Measurements from ENCODE around the gene TRIM44.
A peak's percentile ranks its signal among the peaks of the same experiment; 100 is the strongest.

TRIM44 gene

DNA sequence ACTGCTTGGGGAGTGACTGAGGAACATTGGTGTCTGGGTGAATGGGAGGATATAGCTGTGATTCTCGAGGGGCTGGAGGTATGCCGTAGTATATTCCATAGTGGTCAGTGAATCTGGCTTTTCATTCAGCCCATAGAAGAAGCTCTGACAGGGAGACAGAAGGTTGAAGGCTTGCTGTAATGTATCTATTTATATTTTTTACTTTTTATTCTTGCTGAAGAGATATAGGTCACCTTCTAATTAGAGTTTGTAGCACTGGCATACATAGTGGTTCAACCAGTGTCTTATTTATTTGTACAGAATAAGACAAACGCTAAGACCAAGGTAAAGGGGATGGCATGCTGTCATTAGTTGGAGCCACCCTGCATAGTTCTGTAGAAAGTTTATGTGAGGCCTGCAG, 10.0 kb downstream of the TRIM44 start:
- Histone ChIP-seq H3K4me1 (ENCODE audit: insufficient read depth, low read length) (peaks cover 4% of the 10 kb centered on the region; the same call in 1 of the 2 replicates), H3K27ac (ENCODE audit: low read depth, low read length) (no peak overlapping the region), H3K9ac (ENCODE audit: low read depth, low read length) (no peak overlapping the region), H3K4me3 (ENCODE audit: low read length) (no peak overlapping the region), H3K36me3 (ENCODE audit: insufficient read depth, low read length) (no peaks in the 10 kb centered on the region), H3K27me3 (ENCODE audit: insufficient read depth, low read length) (no peaks in the 10 kb centered on the region), H3K9me3 (ENCODE audit: insufficient read depth, low read depth, low read length) (no peaks in the 10 kb centered on the region)
- 83% methylated on average over 3 of the region's 3 CpGs for WGBS

DNA sequence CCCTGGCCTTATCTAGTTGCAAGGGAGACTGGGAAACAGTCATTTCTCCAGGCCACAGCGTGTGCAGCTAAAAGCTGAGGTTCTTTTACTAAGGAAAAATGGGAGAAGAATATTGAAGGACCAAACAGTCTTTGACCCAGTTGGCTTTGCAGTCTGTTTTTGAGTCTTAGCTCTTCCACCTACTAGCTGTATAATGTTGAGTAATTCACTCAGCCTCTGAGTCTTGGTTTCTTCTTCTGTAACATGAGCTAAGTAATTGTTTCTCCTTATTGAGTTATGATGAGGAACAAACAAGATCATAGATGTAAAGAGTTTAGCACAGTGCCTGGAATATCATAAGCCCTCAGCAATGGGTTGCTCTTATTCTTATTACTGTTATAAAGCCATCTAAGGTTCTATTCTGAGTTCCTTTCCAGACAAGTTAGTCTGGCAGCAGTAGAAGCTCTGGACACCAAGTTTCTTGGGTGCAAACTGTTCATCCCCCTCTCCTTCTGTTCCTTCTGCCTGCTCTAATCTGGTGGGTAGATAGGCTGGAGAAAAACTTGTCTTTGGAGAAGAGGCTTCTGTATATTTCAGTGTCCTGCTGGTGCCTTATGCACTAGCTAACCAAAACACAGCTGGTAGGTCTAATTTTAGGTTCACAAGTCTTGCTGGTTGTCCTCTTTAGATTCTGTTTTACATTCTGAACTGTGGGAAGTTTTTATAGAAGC, 13.5 kb downstream of the TRIM44 start:
- WGBS = 94% methylated on average over 1 of the region's 1 CpG
- Histone ChIP-seq H3K9ac (ENCODE audit: low read depth, low read length) (no peak overlapping the region), H3K27ac (ENCODE audit: low read depth, low read length) (no peak overlapping the region), H3K27me3 (ENCODE audit: insufficient read depth, low read length) (no peaks in the 10 kb centered on the region), H3K9me3 (ENCODE audit: insufficient read depth, low read depth, low read length) (no peaks in the 10 kb centered on the region), H3K36me3 (ENCODE audit: insufficient read depth, low read length) (no peaks in the 10 kb centered on the region), H3K4me1 (ENCODE audit: insufficient read depth, low read length) (peaks cover 4% of the 10 kb centered on the region; the same call in 1 of the 2 replicates), H3K4me3 (ENCODE audit: low read length) (no peak overlapping the region)

DNA sequence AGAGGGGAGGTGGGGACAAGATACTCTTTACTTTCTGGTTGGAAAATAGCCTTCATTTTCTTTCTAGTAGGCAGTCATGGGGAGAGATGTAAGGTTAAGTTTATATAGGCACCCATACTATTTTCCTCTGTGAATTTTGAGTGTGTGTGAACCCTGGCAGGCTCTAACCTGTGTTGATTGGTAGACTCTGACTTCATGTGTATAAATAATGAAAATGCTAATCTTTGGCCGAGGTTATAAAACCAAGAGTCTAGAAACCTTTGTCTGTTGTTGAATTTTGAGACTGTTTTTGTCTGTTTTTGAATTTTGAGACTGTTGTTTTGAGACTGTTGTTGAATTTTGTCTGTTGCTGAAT, 14.0 kb downstream of the TRIM44 start:
- Histone ChIP-seq H3K36me3 (ENCODE audit: insufficient read depth, low read length) (no peaks in the 10 kb centered on the region), H3K27me3 (ENCODE audit: insufficient read depth, low read length) (no peaks in the 10 kb centered on the region), H3K4me3 (ENCODE audit: low read length) (no peak overlapping the region), H3K9ac (ENCODE audit: low read depth, low read length) (no peak overlapping the region), H3K9me3 (ENCODE audit: insufficient read depth, low read depth, low read length) (no peaks in the 10 kb centered on the region), H3K27ac (ENCODE audit: low read depth, low read length) (no peak overlapping the region), H3K4me1 (ENCODE audit: insufficient read depth, low read length) (peaks cover 4% of the 10 kb centered on the region; the same call in 1 of the 2 replicates)
- WGBS = 93% methylated on average over 1 of the region's 1 CpG

DNA sequence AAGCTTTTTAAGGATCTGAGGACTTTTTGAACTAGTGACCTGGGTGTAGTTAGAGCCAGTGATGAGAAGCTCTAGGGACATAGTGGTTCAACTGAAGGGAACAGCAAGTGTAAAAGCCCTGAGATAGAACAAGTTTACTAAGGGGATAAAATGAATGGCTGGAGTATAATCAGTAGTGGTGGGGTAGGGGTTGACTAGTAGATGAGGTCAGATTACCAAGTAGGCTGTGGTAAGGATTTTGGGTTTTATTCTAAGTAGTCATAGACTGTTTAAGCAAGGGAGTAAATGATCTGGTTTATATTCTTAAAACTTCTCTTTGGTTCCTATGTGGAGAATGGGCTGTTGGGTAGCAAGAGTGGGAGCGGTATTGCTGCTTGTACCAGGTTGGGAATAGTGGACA, 15.3 kb downstream of the TRIM44 start:
- H3K36me3 ChIP-seq (ENCODE audit: insufficient read depth, low read length) = no peaks in the 10 kb centered on the region
- 92% methylated on average over 1 of the region's 1 CpG for WGBS
- H3K27ac ChIP-seq (ENCODE audit: low read depth, low read length) = no peak overlapping the region
- no peak overlapping the region for H3K4me3 ChIP-seq (ENCODE audit: low read length)
- H3K9ac ChIP-seq (ENCODE audit: low read depth, low read length) = no peak overlapping the region
- peaks cover 9% of the 10 kb centered on the region for H3K4me1 ChIP-seq (ENCODE audit: insufficient read depth, low read length)
- no peaks in the 10 kb centered on the region for H3K9me3 ChIP-seq (ENCODE audit: insufficient read depth, low read depth, low read length)
- H3K27me3 ChIP-seq (ENCODE audit: insufficient read depth, low read length) = no peaks in the 10 kb centered on the region

DNA sequence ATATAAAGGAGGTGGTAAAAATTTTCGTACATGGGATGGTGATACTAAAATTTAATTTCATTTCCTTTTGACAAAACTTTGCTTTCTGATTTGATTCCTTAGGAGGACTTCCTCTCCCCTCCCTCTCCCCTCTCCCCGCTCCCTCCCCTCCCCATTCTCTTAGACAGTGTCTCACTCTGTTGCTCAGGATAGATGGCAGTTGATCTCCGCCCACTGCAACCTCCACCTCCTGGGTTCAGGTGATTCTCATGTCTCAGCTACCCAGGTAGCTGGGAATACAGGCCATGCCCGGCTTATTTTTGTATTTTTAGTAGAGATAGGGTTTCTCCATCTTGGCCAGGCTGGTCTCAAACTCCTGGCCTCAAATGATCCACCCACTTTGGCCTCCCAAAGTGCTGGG, 15.9 kb downstream of the TRIM44 start:
- peaks cover 11% of the 10 kb centered on the region for H3K4me1 ChIP-seq (ENCODE audit: insufficient read depth, low read length)
- no peaks in the 10 kb centered on the region for H3K36me3 ChIP-seq (ENCODE audit: insufficient read depth, low read length)
- no peak overlapping the region for H3K9ac ChIP-seq (ENCODE audit: low read depth, low read length)
- H3K4me3 ChIP-seq (ENCODE audit: low read length) = no peak overlapping the region
- H3K27me3 ChIP-seq (ENCODE audit: insufficient read depth, low read length) = no peaks in the 10 kb centered on the region
- 93% methylated on average over 3 of the region's 4 CpGs for WGBS
- H3K27ac ChIP-seq (ENCODE audit: low read depth, low read length) = no peak overlapping the region
- H3K9me3 ChIP-seq (ENCODE audit: insufficient read depth, low read depth, low read length) = no peaks in the 10 kb centered on the region

DNA sequence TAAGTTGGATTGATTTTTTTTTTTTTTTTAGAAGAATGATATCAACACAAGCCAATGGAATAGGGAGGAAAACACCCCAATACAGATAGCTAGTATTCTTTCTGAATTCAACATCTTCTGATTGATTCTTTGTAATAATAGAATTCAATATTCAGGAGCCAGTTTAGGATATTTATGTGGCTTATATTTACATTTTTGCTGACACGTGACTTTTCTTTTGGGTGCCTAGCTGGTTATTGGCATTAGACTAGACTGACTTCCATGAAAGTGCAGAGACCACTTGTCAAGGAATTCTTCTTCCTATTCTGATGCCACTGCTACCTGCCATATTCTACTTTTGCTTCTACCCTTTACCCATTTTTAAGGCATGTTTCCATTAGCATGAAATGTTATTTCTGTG, 16.4 kb downstream of the TRIM44 start:
- Histone ChIP-seq H3K4me1 (ENCODE audit: insufficient read depth, low read length) (peaks cover 11% of the 10 kb centered on the region), H3K9me3 (ENCODE audit: insufficient read depth, low read depth, low read length) (no peaks in the 10 kb centered on the region), H3K36me3 (ENCODE audit: insufficient read depth, low read length) (no peaks in the 10 kb centered on the region), H3K9ac (ENCODE audit: low read depth, low read length) (no peak overlapping the region), H3K27me3 (ENCODE audit: insufficient read depth, low read length) (no peaks in the 10 kb centered on the region), H3K27ac (ENCODE audit: low read depth, low read length) (no peak overlapping the region), H3K4me3 (ENCODE audit: low read length) (no peak overlapping the region)
- WGBS = 92% methylated on average over 1 of the region's 1 CpG

DNA sequence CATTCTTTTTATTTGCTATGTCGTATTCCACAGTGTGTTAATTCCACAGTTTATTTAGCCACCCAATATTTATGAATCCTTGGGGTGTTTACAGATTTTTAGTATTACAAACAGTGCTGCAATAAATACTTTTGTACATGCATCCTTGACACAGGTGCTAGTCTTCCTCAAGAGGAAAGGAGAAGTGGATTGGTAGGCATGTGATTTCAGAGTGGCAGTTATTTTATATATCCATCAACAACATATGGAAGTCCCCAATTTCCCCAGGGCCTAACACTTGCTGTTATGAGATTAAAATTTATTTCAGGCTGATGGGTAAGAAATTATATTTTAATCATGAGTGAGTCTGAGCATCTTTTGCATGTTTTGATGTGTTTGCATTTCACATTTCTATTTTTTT, 17.9 kb downstream of the TRIM44 start:
- Histone ChIP-seq H3K4me1 (ENCODE audit: insufficient read depth, low read length) (peaks cover 11% of the 10 kb centered on the region), H3K27me3 (ENCODE audit: insufficient read depth, low read length) (no peaks in the 10 kb centered on the region), H3K36me3 (ENCODE audit: insufficient read depth, low read length) (0 out of 2 replicates have a peak, but pooled peaks cover 5% of the 10 kb centered on the region), H3K27ac (ENCODE audit: low read depth, low read length) (no peak overlapping the region), H3K4me3 (ENCODE audit: low read length) (no peak overlapping the region), H3K9me3 (ENCODE audit: insufficient read depth, low read depth, low read length) (no peaks in the 10 kb centered on the region), H3K9ac (ENCODE audit: low read depth, low read length) (no peak overlapping the region)
- 88% methylated on average over 1 of the region's 1 CpG for WGBS

DNA sequence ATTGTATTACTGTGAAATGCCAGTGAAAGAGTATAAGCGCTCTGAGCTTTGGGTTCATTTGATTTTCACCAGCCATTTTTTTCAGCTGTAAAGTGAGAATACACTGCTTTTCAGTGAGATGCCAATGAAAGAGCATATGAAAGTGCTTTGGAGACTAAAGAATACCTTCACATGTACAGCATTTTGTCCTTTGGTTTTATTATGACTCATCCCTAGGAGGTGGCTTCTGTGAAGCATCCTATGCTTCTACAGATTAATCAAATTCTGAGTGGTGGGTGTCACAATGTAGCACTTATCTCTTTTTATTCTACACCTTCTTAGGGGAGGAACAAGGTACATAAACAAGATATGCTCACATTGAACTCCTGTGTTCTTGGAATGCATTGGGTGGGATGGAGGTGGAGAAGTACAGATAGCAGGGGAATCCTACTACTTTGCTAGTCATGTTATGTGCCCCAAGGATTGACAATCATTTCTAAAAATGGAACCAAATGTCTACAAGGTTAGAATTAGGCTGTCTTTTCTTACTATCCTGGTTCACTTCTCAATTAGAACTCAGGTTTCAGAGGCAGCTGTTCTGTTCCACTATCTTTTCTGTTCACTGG, 18.7 kb downstream of the TRIM44 start:
- Histone ChIP-seq H3K9ac (ENCODE audit: low read depth, low read length) (no peak overlapping the region), H3K9me3 (ENCODE audit: insufficient read depth, low read depth, low read length) (no peaks in the 10 kb centered on the region), H3K36me3 (ENCODE audit: insufficient read depth, low read length) (0 out of 2 replicates have a peak, but pooled peaks cover 10% of the 10 kb centered on the region), H3K4me3 (ENCODE audit: low read length) (no peak overlapping the region), H3K4me1 (ENCODE audit: insufficient read depth, low read length) (peaks cover 11% of the 10 kb centered on the region), H3K27ac (ENCODE audit: low read depth, low read length) (no peak overlapping the region), H3K27me3 (ENCODE audit: insufficient read depth, low read length) (no peaks in the 10 kb centered on the region)
- 100% methylated on average over 1 of the region's 1 CpG for WGBS

DNA sequence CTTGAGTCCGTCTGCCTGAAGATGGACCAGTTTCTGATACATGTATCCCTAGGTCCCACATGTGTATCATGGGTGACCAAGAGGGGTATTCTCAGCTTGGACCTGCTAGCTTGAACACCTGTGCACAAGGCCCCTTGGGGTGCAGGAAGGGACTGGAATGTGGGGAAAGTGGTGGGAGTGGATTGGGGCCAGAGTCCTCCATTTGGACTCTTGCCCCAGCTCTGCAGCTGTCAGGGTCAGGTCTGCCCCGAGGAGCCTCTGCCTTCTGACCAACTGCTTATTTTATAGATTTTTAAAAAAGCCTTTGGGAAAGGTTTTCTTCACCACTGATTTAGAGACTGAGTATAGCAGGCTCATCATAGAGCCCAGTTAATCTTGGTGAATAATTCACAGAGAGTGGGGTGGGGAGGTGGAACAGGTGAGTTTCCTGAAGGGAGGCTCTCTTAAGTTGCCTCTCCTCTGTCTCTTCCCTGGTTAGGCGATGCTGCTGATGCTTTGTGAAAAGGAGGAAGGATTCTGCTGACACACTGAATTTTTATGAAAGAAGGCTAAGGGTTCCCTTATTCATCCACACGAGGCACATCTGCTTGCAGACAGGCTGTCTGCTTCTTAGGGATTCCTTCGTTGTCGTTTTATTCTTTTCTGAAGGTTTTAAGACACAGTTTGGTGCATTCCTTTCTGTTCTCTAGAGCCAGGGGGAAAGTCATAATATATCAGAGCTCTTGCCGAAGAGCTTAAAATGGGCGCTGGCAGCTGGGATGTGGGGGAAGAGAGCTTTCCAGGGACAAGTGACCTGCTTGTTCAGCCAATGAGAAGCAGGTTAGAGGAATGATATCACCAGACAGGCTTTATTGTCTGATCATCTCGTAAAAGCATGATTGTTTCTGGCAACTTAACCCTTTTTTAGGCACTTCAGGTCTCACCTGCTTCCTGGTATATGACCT, 19.9 kb downstream of the TRIM44 start:
- no peak overlapping the region for H3K4me3 ChIP-seq (ENCODE audit: low read length)
- WGBS = 80% methylated on average over 9 of the region's 9 CpGs
- H3K27ac ChIP-seq (ENCODE audit: low read depth, low read length) = peak overlapping the region; percentile 38; the same call in 1 of the 2 replicates

DNA sequence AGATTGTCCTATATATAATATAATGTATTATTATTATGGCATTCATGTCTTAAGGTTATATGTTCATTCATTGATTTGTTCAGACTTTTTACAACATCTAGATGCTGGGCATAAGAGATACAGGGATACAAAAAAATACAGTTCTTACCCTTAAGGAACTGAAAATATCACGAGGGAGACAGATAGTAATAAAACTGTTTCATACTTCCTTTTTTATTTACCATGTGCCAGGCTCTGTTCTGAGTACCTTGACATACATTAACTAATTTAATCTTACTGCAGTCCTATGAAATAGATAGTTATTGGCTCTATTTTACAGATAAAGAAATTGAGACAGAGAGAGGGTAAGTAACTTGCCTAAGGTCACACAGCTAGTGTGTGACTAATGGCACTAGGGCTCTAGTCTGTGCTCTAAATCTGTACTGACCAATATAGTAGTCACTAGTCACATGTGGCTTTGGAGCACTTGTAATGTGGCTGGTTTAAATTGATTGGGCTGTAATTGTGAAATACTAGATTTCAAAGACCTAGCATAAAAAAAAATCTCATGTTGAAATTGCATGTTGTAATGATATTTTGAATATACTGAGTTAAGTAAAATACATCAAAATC, 21.3 kb downstream of the TRIM44 start:
- 95% methylated on average over 1 of the region's 1 CpG for WGBS
- H3K9ac ChIP-seq (ENCODE audit: low read depth, low read length) = no peak overlapping the region

More for the DNA sequence above, 19.9 kb downstream of the TRIM44 start:
- Histone ChIP-seq H3K9me3 (ENCODE audit: insufficient read depth, low read depth, low read length) (no peaks in the 10 kb centered on the region), H3K36me3 (ENCODE audit: insufficient read depth, low read length) (peaks cover 22% of the 10 kb centered on the region; the same call in 1 of the 2 replicates), H3K4me1 (ENCODE audit: insufficient read depth, low read length) (peaks cover 11% of the 10 kb centered on the region), H3K27me3 (ENCODE audit: insufficient read depth, low read length) (no peaks in the 10 kb centered on the region), H3K9ac (ENCODE audit: low read depth, low read length) (peak overlapping the region; percentile 42; the same call in 1 of the 2 replicates)

More for the DNA sequence above, 21.3 kb downstream of the TRIM44 start:
- Histone ChIP-seq H3K4me3 (ENCODE audit: low read length) (no peak overlapping the region), H3K36me3 (ENCODE audit: insufficient read depth, low read length) (peaks cover 22% of the 10 kb centered on the region; the same call in 1 of the 2 replicates), H3K27me3 (ENCODE audit: insufficient read depth, low read length) (no peaks in the 10 kb centered on the region), H3K4me1 (ENCODE audit: insufficient read depth, low read length) (peaks cover 11% of the 10 kb centered on the region), H3K9me3 (ENCODE audit: insufficient read depth, low read depth, low read length) (no peaks in the 10 kb centered on the region), H3K27ac (ENCODE audit: low read depth, low read length) (no peak overlapping the region)

Data from HUES64 (cell line).